ENCODE measurements around the gene MED12L. TPM values are rescaled to one million over a fixed set of nuclear protein-coding genes. Genes with fewer than 3 reads are reported as not detected.

Gene MED12L
- total and polyA plus RNA-seq, 10 of the 15 experiments (the other 5 are each of a cell fraction or from before 2014, with no cell fraction given), result 0.01 to 0.06 (median 0.03) TPM; not detected in 2

- TF ChIP-seq HDGF (IDR thresholded peaks at IDR 0.05) (no peak), STAT3 (IDR thresholded peaks at IDR 0.05; ENCODE audit: low read depth, low read length) (no peak), YBX1 (IDR thresholded peaks at IDR 0.05) (no peak), NFYA (IDR thresholded peaks at IDR 0.05; ENCODE audit: borderline replicate concordance, low read depth, low read length) (no peak)
Measured at GRCh38 chr3:151276038-151276686, 190.7 kb downstream of the MED12L start (continued).

GRCh38 chr3:151276687-151277042, 191.2 kb downstream of the MED12L start:
- H3K4me1 ChIP-seq (ENCODE audit: control insufficient read depth, insufficient read depth, low read length), result peaks cover 36% of the 10 kb centered on the region
- peak overlapping the region; percentile 68 for H2AFZ ChIP-seq (ENCODE audit: control insufficient read depth, low read depth, low read length)
- no peaks in the 10 kb centered on the region for H3K9me3 ChIP-seq (replicated peaks; ENCODE audit: control insufficient read depth, insufficient read depth, low read length)
- ATAC-seq, result peak; percentile 87
- no peaks in the 10 kb centered on the region for H3K27me3 ChIP-seq (replicated peaks in 1 of 2; ENCODE audit: control insufficient read depth in 2 of 2, insufficient read depth in 2 of 2, low read length in 1 of 2)
- no peaks in the 10 kb centered on the region for H4K20me1 ChIP-seq (ENCODE audit: control insufficient read depth, insufficient read depth)
- no peaks in the 10 kb centered on the region for H3K79me2 ChIP-seq (ENCODE audit: control insufficient read depth, insufficient read depth, low read length)
- CTCF ChIA-PET, result interaction anchor here (1.2 to 9.6 kb wide), 3 partner anchors 49 to 109 kb away, joined by 3 to 182 read pairs (median 17); no protein-coding TSS in a partner anchor
- BruUV-seq (replicated peaks), result no TSS peak
- H3K9ac ChIP-seq (ENCODE audit: control insufficient read depth, insufficient read depth, low read length), result no peak overlapping the region
- no peak for FAIRE-seq
- POLR2A ChIA-PET, result no interaction called here
- RAD21 ChIA-PET (ENCODE audit: unreplicated experiment), result interaction anchor here (6.0 kb wide), 1 partner anchor 49 kb away, joined by 50 read pairs; no protein-coding TSS in a partner anchor
- SMC1A ChIA-PET (ENCODE audit: uncharacterized antibody, unreplicated experiment), result interaction anchor here (1.1 to 6.7 kb wide), 6 partner anchors 13 to 113 kb away, joined by 3 to 57 read pairs (median 10); no protein-coding TSS in a partner anchor
- H3K4me3 ChIP-seq, result no peak overlapping the region; the same call in 1 of the 2 replicates
- no peak for DNase-seq (ENCODE audit: low read depth, low spot score)
- no peaks in the 10 kb centered on the region for H3K36me3 ChIP-seq (ENCODE audit: control insufficient read depth in 2 of 2, insufficient read depth in 2 of 2, low read length in 1 of 2)
- in situ Hi-C loops (cut with MboI) (loop anchor here (5.0 to 10.0 kb wide), 3 partner anchors 49 to 732 kb away; partner anchors contain the start of genes EIF2A and SERP1), intact Hi-C loops (cut with micrococcal nuclease; ENCODE audit: unreplicated experiment) (no loop called here)
- WGBS (ENCODE audit: insufficient coverage, insufficient replicate concordance, low lambda C conversion rate, missing lambda C conversion rate), result 1% methylated on average over 6 of the region's 6 CpGs
- H3K4me2 ChIP-seq (ENCODE audit: control insufficient read depth, insufficient read depth), result peak overlapping the region; percentile 54
- no peak overlapping the region for H3K27ac ChIP-seq (ENCODE audit: control insufficient read depth, insufficient read depth)
- TF ChIP-seq SPI1 (IDR thresholded peaks at IDR 0.05; ENCODE audit: borderline replicate concordance, insufficient read depth, low read depth, low read length) (peak; percentile 66; the same call in 1 of the 2 replicates), EGR1 (IDR thresholded peaks at IDR 0.05; ENCODE audit: borderline replicate concordance in 1 of 2, low read depth in 2 of 2, low read length in 2 of 2) (no peak), IRF3 (IDR thresholded peaks at IDR 0.05) (no peak), FOXM1 (IDR thresholded peaks at IDR 0.05; ENCODE audit: low read depth, low read length) (no peak), MEF2A (IDR thresholded peaks at IDR 0.05; ENCODE audit: insufficient read depth, low read depth, low read length) (no peak), NFIC (IDR thresholded peaks at IDR 0.05; ENCODE audit: low read depth, low read length) (0 out of 2 replicates have a peak, but pooled peaks have one; percentile 38), EED (IDR thresholded peaks at IDR 0.05; ENCODE audit: low read depth) (0 out of 2 replicates have a peak, but pooled peaks have one; percentile 42), EP300 (IDR thresholded peaks at IDR 0.05; ENCODE audit: borderline replicate concordance in 1 of 2, control insufficient read depth in 1 of 2, low read depth in 2 of 2, low read length in 2 of 2) (no peak), SREBF1 (IDR thresholded peaks at IDR 0.05; ENCODE audit: low read length) (no peak)
- TF ChIP-seq, protein P1, sequence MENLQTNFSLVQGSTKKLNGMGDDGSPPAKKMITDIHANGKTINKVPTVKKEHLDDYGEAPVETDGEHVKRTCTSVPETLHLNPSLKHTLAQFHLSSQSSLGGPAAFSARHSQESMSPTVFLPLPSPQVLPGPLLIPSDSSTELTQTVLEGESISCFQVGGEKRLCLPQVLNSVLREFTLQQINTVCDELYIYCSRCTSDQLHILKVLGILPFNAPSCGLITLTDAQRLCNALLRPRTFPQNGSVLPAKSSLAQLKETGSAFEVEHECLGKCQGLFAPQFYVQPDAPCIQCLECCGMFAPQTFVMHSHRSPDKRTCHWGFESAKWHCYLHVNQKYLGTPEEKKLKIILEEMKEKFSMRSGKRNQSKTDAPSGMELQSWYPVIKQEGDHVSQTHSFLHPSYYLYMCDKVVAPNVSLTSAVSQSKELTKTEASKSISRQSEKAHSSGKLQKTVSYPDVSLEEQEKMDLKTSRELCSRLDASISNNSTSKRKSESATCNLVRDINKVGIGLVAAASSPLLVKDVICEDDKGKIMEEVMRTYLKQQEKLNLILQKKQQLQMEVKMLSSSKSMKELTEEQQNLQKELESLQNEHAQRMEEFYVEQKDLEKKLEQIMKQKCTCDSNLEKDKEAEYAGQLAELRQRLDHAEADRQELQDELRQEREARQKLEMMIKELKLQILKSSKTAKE (IDR thresholded peaks at IDR 0.05; ENCODE audit: low read depth, poor library complexity, severe bottlenecking), result no peak
- TF ChIP-seq, protein P2, sequence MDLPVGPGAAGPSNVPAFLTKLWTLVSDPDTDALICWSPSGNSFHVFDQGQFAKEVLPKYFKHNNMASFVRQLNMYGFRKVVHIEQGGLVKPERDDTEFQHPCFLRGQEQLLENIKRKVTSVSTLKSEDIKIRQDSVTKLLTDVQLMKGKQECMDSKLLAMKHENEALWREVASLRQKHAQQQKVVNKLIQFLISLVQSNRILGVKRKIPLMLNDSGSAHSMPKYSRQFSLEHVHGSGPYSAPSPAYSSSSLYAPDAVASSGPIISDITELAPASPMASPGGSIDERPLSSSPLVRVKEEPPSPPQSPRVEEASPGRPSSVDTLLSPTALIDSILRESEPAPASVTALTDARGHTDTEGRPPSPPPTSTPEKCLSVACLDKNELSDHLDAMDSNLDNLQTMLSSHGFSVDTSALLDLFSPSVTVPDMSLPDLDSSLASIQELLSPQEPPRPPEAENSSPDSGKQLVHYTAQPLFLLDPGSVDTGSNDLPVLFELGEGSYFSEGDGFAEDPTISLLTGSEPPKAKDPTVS (IDR thresholded peaks at IDR 0.05; ENCODE audit: low read depth, low read length), result no peak

Data from GM12878 (cell line).